Measurements from ENCODE around the gene MIER3. TPM values are rescaled to one million over a fixed set of nuclear protein-coding genes. Genes with fewer than 3 reads are reported as not detected.

MIER3 gene
- total and polyA plus RNA-seq, 9 of the 15 experiments (the other 6 are each of a cell fraction or from before 2014, with no cell fraction given), result 4.1 to 29.3 (median 13.0) TPM

- H3K9me1 ChIP-seq (ENCODE audit: control insufficient read depth, insufficient read depth, low read length), result no peaks in the 10 kb centered on the region
- intact Hi-C loops (cut with micrococcal nuclease) (no loop called here), in situ Hi-C loops (cut with MboI) (no loop called here)
- H3K4me1 ChIP-seq (replicated peaks in 1 of 2; ENCODE audit: control insufficient read depth in 2 of 2, insufficient read depth in 2 of 2, low read length in 2 of 2), result peaks cover 0 to 7% of the 10 kb centered on the region in 2 experiments; a peak in 3 of 5 replicates
- no peaks in the 10 kb centered on the region for H4K20me1 ChIP-seq (replicated peaks; ENCODE audit: control insufficient read depth, insufficient read depth, low read length)
- H3K9me3 ChIP-seq (replicated peaks; ENCODE audit: control insufficient read depth, insufficient read depth, low read depth, low read length), result no peaks in the 10 kb centered on the region
- ChIA-PET CTCF (ENCODE audit: low intra/inter-chr PET ratio) (no interaction called here), POLR2A (interaction anchor here (0.6 to 2.8 kb wide), 19 partner anchors 9 to 309 kb away, joined by 3 to 21 read pairs (median 4); no protein-coding TSS in a partner anchor)
- peak overlapping the region; percentile 97 for H3K27ac ChIP-seq (ENCODE audit: extremely low read depth, low read depth, low read length)
- no peaks in the 10 kb centered on the region for H3K27me3 ChIP-seq (ENCODE audit: control insufficient read depth in 2 of 2, insufficient read depth in 2 of 2, low read length in 2 of 2)
- H3K36me3 ChIP-seq (ENCODE audit: control insufficient read depth, insufficient read depth, low read length), result peaks cover 7% of the 10 kb centered on the region; the same call in 2 of the 3 replicates
- DNase-seq (ENCODE audit: extremely low read depth in 1 of 4, low spot score in 3 of 4) (peak in 2 of 4 experiments; percentile 21 to 68), FAIRE-seq (peak; percentile 37), ATAC-seq (peak; percentile 16)
- H3K4me3 ChIP-seq, result peak overlapping the region; percentile 64
- under 1% methylated on average over 28 of the region's 29 CpGs for WGBS (ENCODE audit: insufficient coverage, low coverage, missing lambda C conversion rate)
- peak overlapping the region; percentile 98 for H2AFZ ChIP-seq (ENCODE audit: low read depth, low read length)
- H3K4me2 ChIP-seq (ENCODE audit: insufficient read depth, low read length), result peak overlapping the region; percentile 97
- peaks cover 14% of the 10 kb centered on the region; the same call in 2 of the 3 replicates for H3K79me2 ChIP-seq (ENCODE audit: control insufficient read depth, insufficient read depth, low read length)
- TSS peak; percentile 85 for BruUV-seq (replicated peaks)
- H3K9ac ChIP-seq (ENCODE audit: insufficient read depth in 1 of 2, low read depth in 2 of 2, low read length in 2 of 2), result peak overlapping the region; percentile 97 to 98
- TF ChIP-seq KLF13 (tag; IDR thresholded peaks at IDR 0.05; ENCODE audit: borderline replicate concordance, low read depth) (no peak), ZNF133 (CRISPR knock-in tag; IDR thresholded peaks at IDR 0.05) (no peak), YY1 (IDR thresholded peaks at IDR 0.05; ENCODE audit: borderline replicate concordance in 1 of 3, control insufficient read depth in 1 of 3, extremely low read depth in 1 of 3, insufficient read depth in 3 of 3, insufficient read length in 1 of 3, insufficient replicate concordance in 2 of 3, low read depth in 1 of 3, low read length in 2 of 3) (no peak), ILF3 (IDR thresholded peaks at IDR 0.05; ENCODE audit: borderline replicate concordance) (no peak), ZNF175 (CRISPR knock-in tag; IDR thresholded peaks at IDR 0.05; ENCODE audit: low read depth) (peak; percentile 63; the same call in 1 of the 2 replicates), ZNF444 (CRISPR knock-in tag; IDR thresholded peaks at IDR 0.05) (no peak), ZEB2 (IDR thresholded peaks at IDR 0.05) (no peak), SIRT6 (IDR thresholded peaks at IDR 0.05; ENCODE audit: low read depth, low read length) (no peak), RERE (CRISPR knock-in tag; IDR thresholded peaks at IDR 0.05; ENCODE audit: borderline replicate concordance) (no peak), MCM3 (IDR thresholded peaks at IDR 0.05) (no peak), HLTF (IDR thresholded peaks at IDR 0.05) (no peak), ZNF24 (IDR thresholded peaks at IDR 0.05) (0 out of 2 replicates have a peak, but pooled peaks have one; percentile 31), XRCC5 (IDR thresholded peaks at IDR 0.05; ENCODE audit: low read depth, low read length) (0 out of 2 replicates have a peak, but pooled peaks have one; percentile 37), NR2C2 (CRISPR knock-in tag; IDR thresholded peaks at IDR 0.05) (no peak), NR2C2 (tag; IDR thresholded peaks at IDR 0.05) (no peak; the same call in 1 of the 2 replicates), ZNF764 (CRISPR knock-in tag; IDR thresholded peaks at IDR 0.05; ENCODE audit: low read depth) (no peak), HNRNPUL1 (IDR thresholded peaks at IDR 0.05; ENCODE audit: low read length) (no peak), FOXP1 (CRISPR knock-in tag; IDR thresholded peaks at IDR 0.05) (no peak)
Measured at GRCh38 chr5:56910210-56910965, 41.5 kb downstream of the MIER3 start.
